ENCODE results near the gene MAPK12. TPM values are rescaled to one million over a fixed set of nuclear protein-coding genes. Genes with fewer than 3 reads are reported as not detected.

Gene MAPK12
- 10.1 and 16.9 TPM in 2 replicates for total RNA-seq (2014; rRNA removed; shearing (Covaris generic))

DNA sequence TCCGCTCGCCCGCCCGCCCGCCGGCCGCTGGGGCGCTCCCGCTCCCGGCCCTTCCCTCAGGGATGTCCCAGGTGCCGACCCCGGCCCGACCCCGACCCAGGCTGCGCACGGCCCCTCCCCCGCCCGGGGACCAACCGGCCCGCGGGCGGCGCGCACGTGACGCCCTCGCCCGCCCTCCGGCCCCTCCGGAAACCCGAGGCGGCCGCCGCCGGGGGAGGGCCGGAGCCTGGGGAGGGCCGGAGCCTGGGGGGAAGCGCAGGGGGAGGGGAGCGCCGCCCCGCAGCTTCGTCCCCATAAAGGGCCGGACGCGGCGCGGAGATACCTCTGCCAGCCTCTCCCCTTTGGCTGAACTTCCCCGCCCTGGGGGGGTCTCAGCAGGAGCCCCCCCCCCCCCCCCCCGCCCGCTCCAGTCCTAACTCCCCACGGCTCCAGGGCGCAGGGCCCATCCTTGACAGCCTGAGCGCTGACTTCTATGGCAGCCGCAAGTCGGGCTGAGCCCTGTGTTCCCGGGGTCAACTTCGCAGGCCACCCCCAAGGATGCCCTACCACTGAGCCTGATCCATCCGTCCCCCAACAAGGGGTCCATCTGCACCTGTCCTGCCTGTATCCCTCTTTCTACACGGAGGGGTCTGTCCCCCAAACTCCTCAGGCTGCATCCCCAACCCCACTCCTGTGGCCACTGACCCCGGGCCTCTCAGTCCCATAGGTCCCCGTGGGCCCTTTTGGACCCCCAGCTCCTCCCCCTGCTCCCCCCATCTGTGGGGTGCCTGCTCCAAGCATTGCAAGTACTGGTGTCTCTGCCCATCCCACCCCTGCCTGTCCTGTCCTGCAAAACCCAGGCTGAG is at the start of gene MAPK12:
Gene MAPK12, minus strand, starts transcription at position 69 of the 845 bp plus-strand sequence. CDS start 174 bp downstream, outside the sequence.
- DNase-seq (ENCODE audit: low read depth) = peak; percentile 29

DNA sequence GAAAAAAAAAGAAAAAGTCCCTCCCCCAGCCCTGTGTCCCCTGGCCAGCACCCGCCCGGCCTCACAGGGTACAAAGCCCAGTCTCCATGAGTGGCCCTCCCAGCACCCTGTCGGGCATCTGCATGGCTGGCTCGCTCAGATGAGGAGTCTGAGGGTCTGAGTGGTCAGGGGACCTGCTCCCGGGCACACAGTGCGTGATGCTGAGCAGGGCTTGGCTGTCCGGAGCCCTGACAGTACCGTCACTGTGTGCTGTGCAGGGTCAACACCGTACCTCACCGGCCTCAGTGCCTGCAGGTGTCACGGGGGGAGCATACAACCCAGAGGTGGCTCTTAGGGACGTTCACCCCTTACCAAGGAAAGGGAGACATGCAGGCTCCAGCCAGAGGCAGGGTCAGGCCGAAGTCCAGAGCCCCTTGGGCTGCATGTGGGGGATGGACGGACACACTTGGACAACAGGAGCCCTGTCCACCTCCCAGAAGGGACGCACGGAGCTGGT is 49.5 kb upstream of the MAPK12 start:
- no peak for DNase-seq (ENCODE audit: low read depth)

DNA sequence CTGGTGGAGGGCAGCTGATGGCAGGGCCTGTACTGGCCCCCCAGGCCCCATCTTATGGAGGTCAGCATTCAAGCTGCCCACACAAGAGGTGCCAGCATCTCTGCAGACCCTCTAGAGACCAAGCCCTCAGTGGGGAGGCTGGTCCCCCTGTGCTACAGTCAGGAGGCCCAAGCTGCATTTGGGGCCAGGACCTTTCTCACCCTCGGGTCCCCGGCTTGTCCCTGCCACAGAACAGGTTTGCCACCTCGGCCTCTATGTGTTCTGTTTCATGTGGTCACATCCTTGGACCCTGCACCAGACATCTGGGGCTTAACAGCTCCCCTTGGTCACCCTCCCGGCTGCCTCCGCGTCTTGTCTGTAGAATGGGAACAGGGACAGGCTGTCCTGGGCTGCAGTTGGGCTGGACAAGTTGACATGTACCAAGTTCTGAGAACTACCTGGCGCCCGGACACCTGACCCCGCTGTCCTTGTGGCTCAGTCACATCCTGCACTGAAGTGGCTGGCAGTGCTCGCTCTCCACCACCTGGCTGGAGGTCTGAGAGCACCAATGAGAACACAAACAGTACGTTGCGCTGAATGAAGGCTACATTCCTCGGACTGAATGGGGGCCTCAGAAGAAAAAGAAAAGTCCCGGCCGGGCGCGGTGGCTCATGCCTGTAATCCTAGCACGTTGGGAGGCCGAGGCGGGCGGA is 48.7 kb upstream of the MAPK12 start:
- DNase-seq (ENCODE audit: low read depth) = no peak

DNA sequence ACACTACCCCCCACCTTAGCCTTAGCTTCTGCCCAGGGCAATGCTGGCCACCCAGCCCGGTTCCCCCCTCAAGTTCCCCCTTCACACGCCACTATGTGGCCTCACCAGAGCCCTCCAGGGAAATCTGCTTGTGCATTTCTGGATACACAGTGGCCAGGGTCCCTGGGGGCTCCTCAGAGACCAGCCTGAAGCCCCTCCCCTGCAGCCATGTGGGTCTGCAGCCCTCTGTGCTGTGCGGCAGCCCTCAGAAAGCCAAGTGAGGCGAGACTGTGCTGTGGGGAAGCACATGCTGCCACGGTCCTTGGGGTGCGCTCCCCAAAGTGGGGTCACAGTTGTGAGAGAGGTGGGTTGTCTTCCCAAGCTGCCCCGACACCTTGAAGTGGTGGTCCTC is 48.1 kb upstream of the MAPK12 start:
- DNase-seq (ENCODE audit: low read depth) = no peak

DNA sequence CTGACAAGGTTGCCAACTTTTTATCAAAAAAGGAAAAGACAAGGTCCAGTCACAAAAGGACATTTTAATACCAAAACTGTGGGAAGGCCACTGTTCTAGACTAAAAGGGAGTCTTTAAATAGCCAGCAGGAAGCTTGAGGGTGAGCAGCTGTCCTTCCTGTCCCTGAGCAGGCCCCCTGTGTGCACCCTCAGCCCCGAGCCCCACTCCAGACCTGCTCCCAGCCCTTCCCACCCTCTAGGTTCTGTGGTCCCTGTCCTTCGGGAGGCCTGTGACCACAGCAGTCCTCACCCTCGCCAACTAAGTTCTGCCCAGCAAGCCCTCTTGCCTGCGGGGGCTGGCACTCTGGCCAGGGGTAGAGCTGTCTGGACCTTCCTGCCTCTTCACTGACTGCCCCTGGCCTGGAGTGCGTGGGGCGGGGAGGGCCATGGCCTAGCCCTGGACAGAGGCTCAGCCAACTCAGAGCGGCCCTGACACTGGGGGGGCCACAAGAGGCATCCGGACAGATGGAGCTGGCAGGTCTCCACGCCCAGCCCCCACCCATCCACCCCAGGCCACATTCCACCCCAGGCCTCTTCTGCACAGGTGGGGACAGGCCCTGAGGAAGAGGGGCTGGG is 47.6 kb upstream of the MAPK12 start:
- DNase-seq (ENCODE audit: low read depth) = no peak

DNA sequence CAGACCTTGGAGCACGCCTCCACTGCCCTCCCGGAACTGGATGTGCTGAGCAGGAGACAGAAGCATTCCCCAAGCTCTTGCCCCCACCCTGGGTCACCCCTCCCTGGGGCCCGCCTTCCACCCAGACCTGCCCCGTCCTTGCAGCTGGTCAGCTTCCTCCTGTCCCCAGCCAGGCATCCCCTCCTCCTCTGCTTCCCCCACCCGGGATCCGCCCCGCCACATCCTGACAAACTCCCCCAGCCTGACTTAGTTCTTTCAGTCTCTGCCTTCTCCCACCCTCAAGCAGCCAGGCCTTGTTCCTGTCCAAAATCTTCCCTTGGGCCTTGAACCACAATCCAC is 47.1 kb upstream of the MAPK12 start:
- DNase-seq (ENCODE audit: low read depth) = no peak

DNA sequence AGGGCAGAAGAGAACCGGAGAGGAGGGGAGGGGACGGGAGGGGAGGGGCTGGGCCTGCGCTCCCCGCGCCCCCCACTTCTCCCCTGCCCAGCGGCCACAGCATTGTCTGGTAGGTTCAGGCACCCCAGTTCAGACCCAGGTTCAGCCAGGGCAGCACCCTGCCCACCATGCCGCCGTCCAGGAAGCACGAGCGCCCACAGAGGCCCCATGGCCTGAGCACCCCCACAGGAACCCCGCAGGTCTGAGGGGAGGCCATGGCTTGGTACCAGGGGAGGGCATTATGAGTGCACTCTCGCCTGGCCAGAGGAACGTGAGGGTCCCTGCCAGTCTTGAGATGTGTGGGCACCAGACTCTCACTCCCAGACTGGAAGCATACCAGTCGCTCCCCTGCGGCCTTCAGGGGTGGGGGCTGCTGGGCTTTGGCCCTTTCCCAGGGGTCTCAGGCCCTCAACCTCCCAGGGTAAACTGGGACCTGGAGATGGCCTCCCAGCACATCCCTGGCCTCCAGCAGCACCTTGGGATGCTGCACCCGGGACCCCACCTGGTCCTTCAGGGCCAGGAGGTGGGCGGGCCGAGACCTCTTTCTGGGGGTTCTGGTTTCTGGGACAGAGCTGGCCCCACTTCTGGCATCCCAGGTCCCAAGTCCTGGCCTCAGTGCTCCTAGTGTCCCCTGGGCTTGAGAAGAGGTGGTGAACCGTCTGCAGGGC is 46.6 kb upstream of the MAPK12 start:
- DNase-seq (ENCODE audit: low read depth) = no peak

DNA sequence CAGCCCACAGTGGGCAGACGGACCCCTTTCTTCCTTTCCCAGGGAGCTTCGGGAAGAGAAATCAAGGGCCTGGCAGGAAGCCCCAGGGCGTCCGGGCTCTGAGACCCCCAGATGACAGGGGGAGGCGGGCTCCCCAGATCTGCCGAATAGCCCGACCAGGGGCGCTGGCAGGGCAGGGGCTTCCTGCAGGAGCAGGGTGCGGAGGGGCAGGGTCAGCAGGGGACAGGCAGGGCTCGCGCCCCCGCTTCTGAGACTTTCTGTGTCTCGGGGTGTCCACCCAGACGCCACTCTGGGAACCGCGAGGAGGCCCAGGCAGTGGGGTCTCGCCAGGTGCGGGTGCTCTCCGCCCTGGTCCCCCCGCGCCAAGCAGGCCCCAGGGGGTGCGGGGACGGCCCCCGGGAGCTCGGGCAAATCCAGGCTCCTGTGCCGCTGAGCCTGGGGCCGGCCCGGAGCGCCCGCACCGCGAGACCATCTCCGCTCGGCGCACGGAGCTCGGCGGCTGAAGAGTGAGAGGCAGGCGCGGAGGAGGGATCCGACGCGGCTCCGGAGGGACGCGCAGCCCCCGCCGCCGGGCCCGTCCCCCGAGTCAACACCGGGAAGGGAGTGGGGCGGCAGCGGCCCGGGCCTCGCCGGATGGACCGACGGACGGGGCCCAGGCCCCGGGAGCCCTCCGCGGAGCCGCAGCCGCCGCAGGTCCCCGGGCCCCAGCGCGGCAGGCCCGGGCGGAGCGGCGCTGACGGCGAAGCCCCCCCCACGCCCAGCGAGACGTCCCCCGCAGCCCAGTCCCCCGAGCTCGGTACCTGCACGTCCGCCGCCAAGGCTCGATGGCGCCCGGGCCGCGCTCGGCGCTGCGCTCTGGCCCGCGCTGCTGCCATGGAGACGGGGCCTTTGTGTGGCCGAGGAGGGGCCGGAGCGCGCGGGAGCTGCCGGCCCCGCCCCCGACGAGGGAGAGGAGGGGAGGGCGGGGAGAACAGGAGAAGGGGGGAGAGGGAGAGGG is 45.6 kb upstream of the MAPK12 start, which contains the start of gene PLXNB2:
Gene PLXNB2, minus strand, starts transcription at position 894 of the 997 bp plus-strand sequence. CDS start 17,062 bp downstream, outside the sequence.
- DNase-seq (ENCODE audit: low read depth) = peak; percentile 72

DNA sequence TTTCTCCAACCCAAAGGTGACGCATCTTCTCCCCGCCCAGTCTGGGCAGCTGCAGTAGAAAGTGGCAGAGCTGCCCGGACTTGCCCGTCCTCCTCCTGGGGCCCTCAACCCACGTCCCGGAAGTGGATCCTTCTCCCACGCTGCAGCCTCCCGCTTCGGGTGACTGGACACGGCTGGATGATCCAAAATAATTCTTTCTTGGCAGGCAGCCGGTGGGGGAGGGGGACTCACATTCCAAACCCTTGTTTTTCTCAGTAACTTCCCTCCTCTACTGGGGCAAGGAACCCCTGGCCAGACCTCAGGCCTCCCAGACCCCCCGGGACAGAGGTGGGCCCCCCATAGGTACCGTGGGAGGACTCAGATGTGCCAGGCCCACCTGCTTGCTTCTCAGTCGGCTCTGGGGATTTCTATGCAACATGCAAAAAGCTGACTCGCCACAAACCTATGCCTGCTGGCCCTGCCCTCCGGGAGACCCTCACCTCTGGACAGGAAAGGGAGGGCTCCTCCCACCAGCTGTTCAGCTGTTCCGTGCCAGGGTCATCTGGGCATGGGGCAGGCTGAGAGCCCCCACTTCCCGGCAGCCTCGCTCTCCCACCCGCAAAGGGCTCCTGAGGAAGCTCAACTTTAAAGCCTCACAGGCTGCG is 44.6 kb upstream of the MAPK12 start:
- DNase-seq (ENCODE audit: low read depth) = peak; percentile 93

DNA sequence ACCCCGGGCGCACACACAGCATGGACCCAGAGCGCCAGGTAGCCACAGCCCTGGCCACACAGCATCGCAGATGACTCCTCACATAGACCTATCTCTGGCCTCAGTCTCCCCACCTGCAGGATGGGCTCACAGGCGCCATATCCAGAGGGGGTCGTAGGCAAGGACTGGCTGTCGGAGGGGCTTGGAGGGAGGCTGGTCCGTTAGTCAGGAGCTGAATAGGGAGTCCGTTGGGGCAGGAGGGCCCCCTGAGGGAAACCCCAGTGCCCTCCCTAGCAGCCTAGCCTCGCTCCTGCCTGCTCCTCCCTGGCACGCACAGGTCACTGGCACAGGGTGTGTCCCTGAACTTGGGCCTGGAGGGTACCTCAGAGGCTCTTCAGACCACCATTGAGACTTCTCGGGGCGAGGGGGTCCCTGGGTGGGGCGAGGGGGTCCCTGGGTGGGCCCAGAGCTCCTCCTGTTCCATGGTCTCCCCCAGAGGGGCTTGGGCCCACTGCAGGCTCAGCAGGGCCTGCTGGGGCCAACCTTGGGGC is 44.0 kb upstream of the MAPK12 start:
- DNase-seq (ENCODE audit: low read depth) = no peak

DNA sequence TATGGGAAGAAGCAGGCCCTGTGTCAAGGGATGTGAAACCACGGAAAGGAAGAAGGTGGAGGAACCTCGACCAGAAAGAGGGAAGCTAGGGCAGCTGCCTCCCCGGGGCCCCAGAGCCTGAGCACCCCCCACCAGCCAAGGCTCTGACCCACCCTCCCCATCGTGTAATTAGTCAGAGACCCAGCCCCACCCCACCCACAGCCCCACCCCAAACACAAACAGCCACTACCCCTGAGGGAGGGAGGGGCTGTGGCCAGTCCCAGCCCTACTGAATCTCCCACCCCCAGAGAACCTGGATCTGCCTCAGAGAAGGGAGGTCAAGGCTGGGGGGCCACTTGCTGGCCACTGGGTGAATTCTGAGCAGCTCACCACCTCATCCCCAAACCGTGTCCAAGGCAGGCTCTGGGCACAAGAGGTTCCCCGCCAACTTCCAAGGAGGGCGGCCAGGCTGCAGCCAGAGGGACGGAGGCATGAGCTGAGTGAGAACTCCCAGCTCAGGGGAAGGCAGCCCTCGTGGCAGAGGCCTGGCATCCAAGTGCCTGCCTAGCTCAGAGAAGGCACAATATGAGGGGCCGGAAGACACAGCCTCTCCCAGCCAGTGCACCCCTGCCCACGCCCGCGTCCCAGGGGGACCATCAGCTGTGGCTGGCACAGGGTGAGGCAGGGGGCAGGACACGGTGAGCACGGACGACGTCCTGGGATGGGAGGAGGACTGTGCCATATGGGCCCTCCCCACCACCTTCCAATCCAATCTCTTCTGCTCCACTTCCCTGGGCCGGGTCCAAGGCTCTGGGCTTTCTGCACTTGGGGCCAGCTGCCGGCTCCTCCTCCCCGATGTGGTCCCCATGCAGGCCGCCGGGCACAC is 43.3 kb upstream of the MAPK12 start:
- DNase-seq (ENCODE audit: low read depth) = no peak

DNA sequence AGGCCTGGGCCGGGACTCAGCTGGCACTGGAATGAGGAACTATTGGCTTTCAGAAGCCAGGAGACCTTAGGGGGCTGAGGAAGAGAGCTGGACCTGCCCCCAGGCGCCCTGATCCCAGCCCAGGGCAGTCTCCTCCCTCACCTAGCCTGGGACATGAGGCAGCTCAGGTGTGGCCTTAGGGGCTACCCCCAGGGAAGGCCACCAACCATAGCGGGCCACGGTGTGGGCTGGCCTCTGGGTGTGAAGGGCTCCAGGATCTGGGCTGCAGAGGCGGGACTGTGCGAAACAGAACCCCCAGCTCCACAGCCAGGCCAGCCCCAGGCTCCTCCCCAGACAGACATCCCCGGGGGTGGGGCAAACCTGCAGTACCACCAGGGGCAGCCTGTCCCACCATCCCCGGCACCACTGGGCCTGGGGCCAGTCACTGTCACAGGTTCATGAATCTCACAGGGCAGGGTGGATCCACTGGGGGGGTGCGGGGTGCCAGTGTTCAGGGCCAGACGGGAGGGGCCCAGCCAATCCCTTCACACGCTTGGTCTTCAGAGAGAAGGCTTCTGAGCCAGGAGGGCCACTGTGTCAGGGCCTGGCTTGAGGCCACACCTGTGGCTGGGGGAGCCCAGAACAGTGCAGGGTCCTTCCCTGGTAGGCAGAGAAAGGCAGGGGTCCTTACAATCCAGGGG is 42.5 kb upstream of the MAPK12 start:
- DNase-seq (ENCODE audit: low read depth) = no peak

DNA sequence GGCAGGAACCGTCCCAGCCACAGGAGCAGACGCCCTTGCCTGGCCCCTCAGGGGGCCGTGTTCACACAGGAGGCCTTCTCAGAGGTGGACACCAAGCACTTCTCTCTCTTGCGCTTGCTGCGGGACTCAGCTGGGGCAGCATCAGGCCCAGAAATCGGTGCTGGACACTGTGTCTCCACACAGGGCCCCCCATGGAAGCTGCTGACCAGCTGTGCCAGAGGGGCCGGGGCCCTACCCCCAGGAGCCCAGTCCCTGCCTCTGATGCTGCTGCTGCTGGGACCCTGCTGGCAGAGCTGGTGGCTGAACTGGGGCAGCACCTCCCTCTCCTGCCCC is 42.0 kb upstream of the MAPK12 start:
- DNase-seq (ENCODE audit: low read depth) = no peak

DNA sequence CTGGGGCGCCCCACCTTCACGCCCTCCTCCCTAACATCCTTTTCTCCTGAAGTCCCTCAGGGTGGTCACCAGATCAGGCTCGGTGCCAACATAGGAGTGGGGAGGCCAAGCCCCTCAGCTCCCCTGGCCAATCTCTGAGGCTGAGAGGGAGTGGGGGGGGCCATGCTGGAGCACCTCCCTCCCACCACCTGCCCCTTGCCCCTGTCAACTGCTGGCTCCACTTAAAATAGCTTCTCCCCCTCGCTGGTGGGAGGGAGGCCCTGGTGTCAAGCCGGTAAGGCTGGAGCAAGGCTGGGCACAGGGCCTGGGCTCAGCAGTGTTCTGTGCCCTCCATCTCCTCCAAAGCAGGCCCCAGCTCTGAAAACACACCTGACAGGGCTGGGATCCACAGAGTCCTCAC is 41.1 kb upstream of the MAPK12 start:
- DNase-seq (ENCODE audit: low read depth) = no peak

DNA sequence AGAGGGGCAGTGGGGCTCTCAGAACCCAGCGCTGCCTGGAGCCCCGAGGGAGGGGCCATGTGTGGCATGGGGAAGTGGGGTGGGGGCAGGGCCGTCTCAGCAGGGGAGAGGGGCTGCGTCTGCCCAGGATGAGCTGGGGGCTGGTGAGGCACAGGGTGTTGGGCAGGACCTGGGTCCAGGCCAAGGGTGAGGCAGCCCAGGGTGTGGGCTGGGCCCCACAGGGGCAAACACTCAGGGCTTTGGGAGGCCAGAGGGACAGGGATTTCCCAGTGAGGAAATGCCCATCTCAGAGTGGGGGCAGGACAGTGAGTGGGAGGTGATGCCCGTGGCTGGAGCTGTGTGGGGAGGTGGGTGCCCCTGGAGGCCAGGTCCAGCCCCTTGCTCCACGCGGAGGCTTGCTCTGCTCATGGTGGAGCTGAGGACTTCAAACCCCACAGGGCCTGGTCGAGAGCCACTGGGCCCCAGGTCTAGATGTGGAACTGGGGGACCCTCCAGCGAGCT is 40.6 kb upstream of the MAPK12 start:
- no peak for DNase-seq (ENCODE audit: low read depth)

DNA sequence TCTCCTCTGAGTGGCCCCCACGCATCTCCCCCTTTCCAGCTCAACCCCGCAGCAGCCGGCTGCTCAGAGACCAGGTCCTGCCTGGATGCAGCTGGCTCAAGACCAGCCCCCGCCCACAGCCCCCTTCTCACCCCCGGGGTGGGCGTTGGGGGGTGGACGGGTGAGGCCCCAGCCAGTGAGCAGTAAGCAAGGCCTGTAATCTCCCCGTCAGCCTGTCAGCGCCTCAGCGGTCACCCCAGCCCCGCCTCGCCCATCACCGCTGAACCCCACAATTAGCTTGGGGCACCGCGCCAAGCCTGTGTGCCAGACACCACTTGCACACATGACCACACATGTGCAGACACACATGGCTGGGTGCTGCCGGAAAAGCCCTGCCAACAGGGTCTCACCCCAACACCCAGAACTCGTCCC is 40.1 kb upstream of the MAPK12 start:
- DNase-seq (ENCODE audit: low read depth) = no peak

DNA sequence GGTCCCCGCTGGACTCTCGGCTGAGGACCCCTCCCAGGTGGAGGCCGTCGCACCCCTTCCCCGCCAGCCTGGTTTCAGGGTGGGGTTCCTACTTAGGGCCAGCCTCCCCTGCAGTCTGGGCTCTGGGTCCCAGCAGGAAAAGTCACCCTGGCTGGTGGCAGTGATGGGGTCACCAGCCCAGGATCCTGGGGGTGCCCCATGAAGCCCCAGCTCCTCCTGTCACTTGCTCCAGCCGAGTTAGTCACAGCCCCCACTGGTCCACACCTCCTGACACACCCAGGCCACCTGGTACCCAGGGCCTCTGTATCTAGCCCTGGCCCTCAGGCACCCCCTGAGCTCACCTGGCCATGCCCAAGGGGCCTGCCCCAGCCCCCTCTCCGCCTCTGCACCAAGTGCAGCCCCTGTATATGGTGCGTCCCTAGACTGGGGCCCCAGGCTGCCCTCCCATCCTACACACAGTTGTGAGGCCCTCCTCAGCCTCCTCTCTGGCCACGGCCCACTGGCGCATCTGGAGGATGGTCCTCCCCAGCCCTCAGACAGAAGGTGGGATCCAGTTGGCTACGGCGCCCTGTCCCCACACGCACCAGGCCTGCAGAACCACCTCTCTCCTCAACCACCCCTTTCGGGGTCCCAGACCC is 39.3 kb upstream of the MAPK12 start:
- no peak for DNase-seq (ENCODE audit: low read depth)
